H1 (cell line): ENCODE results near the gene CACNA1A. TPM values are rescaled to one million over a fixed set of nuclear protein-coding genes. Genes with fewer than 3 reads are reported as not detected.

Experiments
- CTCF ChIA-PET: fragments of 300-600 bp; sonication (Branson Sonifier 250); formaldehyde crosslinking; loops from one replicate; lab custom pipeline; 2021; ENCODE audit not compliant: partially characterized antibody; lab: Charles Lee
- POLR2A ChIA-PET: fragments of 300-600 bp; sonication (Branson Sonifier 250); formaldehyde crosslinking; loops from one replicate; lab custom pipeline; 2021; ENCODE audit warnings: inconsistent platforms; ENCODE audit not compliant: partially characterized antibody; lab: Charles Lee
- DNase-seq, 2 experiments: peaks; one replicate each; pipeline versions ENCODE4 v3.0.0 to v3.0.0-alpha.2; 2010 to 2022; ENCODE audit warnings: low spot score in 2 of 2, low read depth in 1 of 2, mixed read lengths in 1 of 2
- FAIRE-seq: peaks from 2 replicates; lab custom pipeline; 2011; peaks lifted over from hg19 to GRCh38; lab: Jason Lieb, UNC
- H2AFZ ChIP-seq: 2 replicates; pipeline ENCODE4 v1.8.1; 2012; ENCODE audit warnings: low read length, inconsistent platforms
- H2AK5ac ChIP-seq: 2 replicates; pipeline ENCODE4 v1.6.1; 2013; ENCODE audit warnings: low read depth, low read length
- H2BK120ac ChIP-seq: replicated peaks from 2 replicates; pipeline ENCODE3; 2013; ENCODE audit warnings: low read depth, low read length, inconsistent platforms
- H2BK12ac ChIP-seq: 2 replicates; pipeline ENCODE4 v1.6.1; 2013; ENCODE audit warnings: low read depth, low read length
- H2BK15ac ChIP-seq: 2 replicates; pipeline ENCODE4 v1.6.1; 2013; ENCODE audit warnings: low read length
- H2BK20ac ChIP-seq: 2 replicates; pipeline ENCODE4 v1.6.1; 2013; ENCODE audit warnings: low read length
- H2BK5ac ChIP-seq: 2 replicates; pipeline ENCODE4 v1.6.1; 2013; ENCODE audit warnings: low read depth, low read length
- H3K14ac ChIP-seq: 2 replicates; pipeline ENCODE4 v1.6.1; 2013; ENCODE audit warnings: inconsistent platforms; ENCODE audit not compliant: insufficient read length
- H3K18ac ChIP-seq: 2 replicates; pipeline ENCODE4 v1.6.1; 2013; ENCODE audit warnings: low read length; ENCODE audit errors: extremely low read depth
- H3K23ac ChIP-seq: 2 replicates; pipeline ENCODE4 v1.6.1; 2013; ENCODE audit warnings: inconsistent platforms; ENCODE audit not compliant: insufficient read length
- H3K23me2 ChIP-seq: 2 replicates; pipeline ENCODE4 v1.6.1; 2013; ENCODE audit warnings: low read depth, low read length
- H3K27ac ChIP-seq: 2 replicates; pipeline ENCODE4 v1.6.1; 2011; ENCODE audit warnings: low read depth, low read length, inconsistent platforms
- H3K27me3 ChIP-seq, 4 experiments: replicated peaks in 1 of 4; 1 replicate in 1 of 4; 2 replicates in 3 of 4; pipeline versions ENCODE4 v1.6.1 to v1.8.1; 2011 to 2013; ENCODE audit warnings: low read length in 3 of 4, mild to moderate bottlenecking in 3 of 4, inconsistent platforms in 2 of 4, mixed read lengths in 2 of 4, moderate library complexity in 1 of 4; ENCODE audit not compliant: control insufficient read depth in 3 of 4, insufficient read depth in 3 of 4; ENCODE audit errors: extremely low read depth in 1 of 4
- H3K36me3 ChIP-seq, 4 experiments: 2 replicates each; pipeline versions ENCODE4 v1.6.1 to v1.8.1; 2011 to 2013; ENCODE audit warnings: mild to moderate bottlenecking in 4 of 4, low read length in 3 of 4, moderate library complexity in 2 of 4, control low read depth in 1 of 4, inconsistent platforms in 1 of 4; ENCODE audit not compliant: insufficient read depth in 4 of 4, control insufficient read depth in 2 of 4
- H3K4ac ChIP-seq: replicated peaks from 2 replicates; pipeline ENCODE3; 2013; ENCODE audit warnings: low read length, low read depth, mixed read lengths, inconsistent platforms; ENCODE audit not compliant: insufficient read length
- H3K4me1 ChIP-seq, 4 experiments: replicated peaks in 1 of 4; 1 replicate in 1 of 4; 2 replicates in 3 of 4; pipeline versions ENCODE4 v1.6.1 to v1.8.1; 2011 to 2013; ENCODE audit warnings: low read length in 3 of 4, inconsistent platforms in 2 of 4, mixed read lengths in 1 of 4; ENCODE audit not compliant: insufficient read depth in 4 of 4, control insufficient read depth in 3 of 4
- H3K4me2 ChIP-seq, 2 experiments: 2 replicates each; pipeline versions ENCODE4 v1.6.1 to v1.8.1; 2011 to 2013; ENCODE audit warnings: low read depth in 2 of 2, low read length in 2 of 2, control low read depth in 1 of 2, inconsistent platforms in 1 of 2, mild to moderate bottlenecking in 1 of 2; ENCODE audit not compliant: insufficient read depth in 1 of 2
- H3K4me3 ChIP-seq, 4 experiments: fragments of 200-600, 300-600 bp in 1 of 4; sonication (generic), shearing (Covaris generic), sonication (Bioruptor Twin) in 1 of 4; 2 replicates each; pipeline versions ENCODE4 v1.5.1 to v1.8.1; 2011 to 2016; ENCODE audit warnings: low read length in 4 of 4, low read depth in 3 of 4, control low read depth in 2 of 4, inconsistent platforms in 2 of 4, mild to moderate bottlenecking in 2 of 4, mixed read lengths in 1 of 4, moderate library complexity in 1 of 4; ENCODE audit not compliant: insufficient read depth in 2 of 4; ENCODE audit errors: extremely low read depth in 1 of 4
- H3K56ac ChIP-seq: replicated peaks from 2 replicates; pipeline ENCODE3; 2013; ENCODE audit warnings: low read depth, mild to moderate bottlenecking, mixed read lengths, low read length, inconsistent platforms; ENCODE audit not compliant: insufficient read length
- H3K79me1 ChIP-seq: 2 replicates; pipeline ENCODE4 v1.6.1; 2013; ENCODE audit warnings: low read depth, low read length, control low read depth
- H3K79me2 ChIP-seq, 2 experiments: 2 replicates each; pipeline versions ENCODE4 v1.6.1 to v1.8.1; 2012 to 2013; ENCODE audit warnings: low read length in 2 of 2, mild to moderate bottlenecking in 2 of 2, inconsistent platforms in 1 of 2; ENCODE audit not compliant: insufficient read depth in 2 of 2, control insufficient read depth in 1 of 2
- H3K9ac ChIP-seq, 4 experiments: replicated peaks in 1 of 4; 1 replicate in 1 of 4; 2 replicates in 3 of 4; pipeline versions ENCODE4 v1.6.1 to v1.8.1; 2011 to 2013; ENCODE audit warnings: low read depth in 3 of 4, low read length in 3 of 4, control low read depth in 2 of 4, mild to moderate bottlenecking in 2 of 4, moderate library complexity in 2 of 4, inconsistent platforms in 1 of 4; ENCODE audit errors: extremely low read depth in 1 of 4
- H3K9me3 ChIP-seq, 2 experiments: 2 replicates each; pipeline versions ENCODE4 v1.6.1 to v1.8.1; 2012 to 2013; ENCODE audit warnings: mild to moderate bottlenecking in 2 of 2, moderate library complexity in 2 of 2, control low read depth in 1 of 2, inconsistent platforms in 1 of 2, low read depth in 1 of 2, low read length in 1 of 2, mixed read lengths in 1 of 2; ENCODE audit not compliant: insufficient read depth in 2 of 2
- H4K20me1 ChIP-seq, 2 experiments: replicated peaks in 1 of 2; 2 replicates each; pipeline versions ENCODE3 to v1.8.1; 2011 to 2013; ENCODE audit warnings: inconsistent platforms in 2 of 2, low read length in 2 of 2, mild to moderate bottlenecking in 1 of 2; ENCODE audit not compliant: insufficient read depth in 2 of 2, control insufficient read depth in 1 of 2
- H4K5ac ChIP-seq: 2 replicates; pipeline ENCODE4 v1.6.1; 2013; ENCODE audit warnings: low read length, low read depth, mixed read lengths, inconsistent platforms; ENCODE audit not compliant: insufficient read length
- H4K8ac ChIP-seq: 2 replicates; pipeline ENCODE4 v1.8.0; 2013; ENCODE audit warnings: mild to moderate bottlenecking, moderate library complexity, low read length, inconsistent platforms; ENCODE audit not compliant: insufficient read depth; ENCODE audit errors: extremely low read depth
- H4K91ac ChIP-seq: replicated peaks from 2 replicates; pipeline ENCODE3; 2013; ENCODE audit warnings: low read length, mixed read lengths, inconsistent platforms; ENCODE audit not compliant: insufficient read length
- CEBPB ChIP-seq: IDR thresholded peaks from 2 replicates; pipeline ENCODE4 v1.6.1; 2012; ENCODE audit warnings: low read depth, low read length
- CTBP2 ChIP-seq: IDR thresholded peaks from 2 replicates; pipeline ENCODE4 v1.7.0; 2011; ENCODE audit warnings: borderline replicate concordance, mild to moderate bottlenecking, moderate library complexity, mixed read lengths, low read length; ENCODE audit not compliant: insufficient read depth, insufficient read length
- EGR1 ChIP-seq: IDR thresholded peaks from 2 replicates; pipeline ENCODE4 v1.6.1; 2011; ENCODE audit warnings: low read depth, low read length, borderline replicate concordance
- KDM5A ChIP-seq: fragments of 200-600 bp; IDR thresholded peaks from 2 replicates; pipeline ENCODE4 v1.7.1; 2012; ENCODE audit warnings: mild to moderate bottlenecking, low read length, inconsistent platforms, mixed read lengths
- RAD21 ChIP-seq, 2 experiments: IDR thresholded peaks in 1 of 2; conservative IDR thresholded peaks in 1 of 2; 2 replicates each; pipeline ENCODE4 v1.6.1; 2011; ENCODE audit warnings: low read depth in 2 of 2, low read length in 2 of 2, improper control_type of control experiment in 1 of 2, inconsistent platforms in 1 of 2, mild to moderate bottlenecking in 1 of 2, moderate library complexity in 1 of 2
- RNF2 ChIP-seq: fragments of 200-900, 300-1000 bp; sonication (generic); IDR thresholded peaks from 2 replicates; pipeline ENCODE4 v1.7.1; 2016; ENCODE audit warnings: borderline replicate concordance, low read depth, mild to moderate bottlenecking, antibody characterized with exemption, low read length; ENCODE audit not compliant: poor library complexity, severe bottlenecking; ENCODE audit errors: missing control alignments
- TBP ChIP-seq: IDR thresholded peaks from 2 replicates; pipeline ENCODE4 v1.6.1; 2011; ENCODE audit warnings: low read depth, low read length, improper control_type of control experiment
- YY1 ChIP-seq: IDR thresholded peaks from 2 replicates; pipeline ENCODE4 v1.6.1; 2011; ENCODE audit warnings: low read depth, mild to moderate bottlenecking, low read length
- WGBS, 2 experiments: shearing (Covaris generic) in 1 of 2; methylation state at CpG; one replicate each; pipeline versions ENCODE4 v1.1.6 to v1.1.7; 2013 to 2015; ENCODE audit warnings: low lambda C conversion rate in 2 of 2, mixed read lengths in 2 of 2, inconsistent platforms in 1 of 2, low coverage in 1 of 2, missing lambda C conversion rate in 1 of 2; ENCODE audit not compliant: insufficient replicate concordance in 2 of 2, insufficient coverage in 1 of 2, insufficient read length in 1 of 2; ENCODE audit errors: extremely low coverage in 1 of 2, missing lambda C conversion rate in 1 of 2; 5-methylcytosine and 5-hydroxymethylcytosine counted together
- polyA plus RNA-seq, 7 experiments: library from polyadenylated mRNA; depleted of rRNA in 3 of 7; stranded (reverse) in 5 of 7; unstranded in 2 of 7; fragments of >200 nt in 5 of 7; fragments of 200-250 nt in 2 of 7; gene quantifications; 1 replicate in 5 of 7; 2 replicates in 1 of 7; 4 replicates in 1 of 7; pipeline versions ENCODE4 v1.2.1 to v1.2.3, GENCODE V29; 2011 to 2013; ENCODE audit warnings: missing spikeins in 2 of 7, mixed read lengths in 2 of 7
- total RNA-seq: library from RNA; stranded (reverse); fragmentation: NEBNext Ultra II Directional; extraction: Animal tissue kit (Norgen Biotek cat#: 25700); gene quantifications from 2 replicates; pipeline ENCODE4 v1.2.1, GENCODE V29; 2021
- TF ChIP-seq, protein P1 (sequence below), 3 experiments: IDR thresholded peaks; 1 replicate in 2 of 3; 2 replicates in 1 of 3; pipeline versions ENCODE4 v1.5.1 to v1.6.1; 2011; ENCODE audit warnings: low read length in 3 of 3, mild to moderate bottlenecking in 3 of 3, inconsistent platforms in 2 of 3, low read depth in 1 of 3, moderate library complexity in 1 of 3; ENCODE audit not compliant: insufficient read depth in 1 of 3; ENCODE audit errors: control extremely low read depth in 1 of 3

The CACNA1A gene
- total and polyA plus RNA-seq, 2 of the 8 experiments (the other 6 are each of a cell fraction or from before 2014, with no cell fraction given): 10.7 to 25.3 TPM

DNA sequence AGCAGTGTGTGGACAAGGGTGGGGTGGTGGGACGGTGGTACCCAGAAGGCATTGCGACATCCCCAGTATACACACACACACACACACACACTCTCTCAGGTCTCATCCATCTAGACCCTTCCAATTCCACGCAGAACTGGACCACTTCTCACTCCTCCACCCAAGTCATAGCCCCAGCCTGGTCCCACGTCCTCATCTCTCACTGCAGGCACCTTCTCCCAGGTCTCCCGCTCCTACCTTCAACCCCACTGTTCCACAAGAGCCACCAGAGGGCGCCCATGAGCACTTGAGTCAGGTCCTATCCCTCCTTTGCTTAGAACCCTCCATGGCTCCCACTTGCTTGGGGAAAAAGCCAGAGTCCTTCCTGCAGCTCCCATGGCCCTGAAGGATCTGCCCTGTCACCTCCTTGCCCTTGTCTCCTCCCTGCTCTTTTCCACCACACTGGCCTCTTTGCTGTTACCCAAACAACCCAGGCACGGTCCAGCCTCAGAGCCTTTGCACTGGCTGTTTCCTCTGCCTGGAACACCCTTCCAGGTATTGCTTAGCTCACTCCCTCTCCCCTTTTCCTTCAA is 293.4 kb downstream of the CACNA1A start:
- no peak overlapping the region for H4K5ac ChIP-seq
- CTCF ChIA-PET: interaction anchor here (0.9 to 9.0 kb wide), 8 partner anchors 10 to 210 kb away, joined by 3 to 89 read pairs (median 6); no protein-coding TSS in a partner anchor
- TF ChIP-seq YY1 (no peak), KDM5A (no peak), CEBPB (0 out of 2 replicates have a peak, but pooled peaks have one; percentile 17), EGR1 (no peak), TBP (no peak), CTBP2 (no peak), RNF2 (no peak), RAD21 (IDR thresholded peaks at IDR 0.05 in 1 of 2, conservative IDR thresholded peaks at IDR 0.05 in 1 of 2; ENCODE audit: low read depth in 2 of 2, low read length in 2 of 2) (peak; percentile 50 to 61)
- TF ChIP-seq, protein P1, sequence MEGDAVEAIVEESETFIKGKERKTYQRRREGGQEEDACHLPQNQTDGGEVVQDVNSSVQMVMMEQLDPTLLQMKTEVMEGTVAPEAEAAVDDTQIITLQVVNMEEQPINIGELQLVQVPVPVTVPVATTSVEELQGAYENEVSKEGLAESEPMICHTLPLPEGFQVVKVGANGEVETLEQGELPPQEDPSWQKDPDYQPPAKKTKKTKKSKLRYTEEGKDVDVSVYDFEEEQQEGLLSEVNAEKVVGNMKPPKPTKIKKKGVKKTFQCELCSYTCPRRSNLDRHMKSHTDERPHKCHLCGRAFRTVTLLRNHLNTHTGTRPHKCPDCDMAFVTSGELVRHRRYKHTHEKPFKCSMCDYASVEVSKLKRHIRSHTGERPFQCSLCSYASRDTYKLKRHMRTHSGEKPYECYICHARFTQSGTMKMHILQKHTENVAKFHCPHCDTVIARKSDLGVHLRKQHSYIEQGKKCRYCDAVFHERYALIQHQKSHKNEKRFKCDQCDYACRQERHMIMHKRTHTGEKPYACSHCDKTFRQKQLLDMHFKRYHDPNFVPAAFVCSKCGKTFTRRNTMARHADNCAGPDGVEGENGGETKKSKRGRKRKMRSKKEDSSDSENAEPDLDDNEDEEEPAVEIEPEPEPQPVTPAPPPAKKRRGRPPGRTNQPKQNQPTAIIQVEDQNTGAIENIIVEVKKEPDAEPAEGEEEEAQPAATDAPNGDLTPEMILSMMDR (IDR thresholded peaks at IDR 0.05; ENCODE audit: control extremely low read depth in 1 of 3, insufficient read depth in 1 of 3, low read depth in 1 of 3, low read length in 3 of 3): peak; percentile 69 to 88 (median 80)

More for the DNA sequence above, 293.4 kb downstream of the CACNA1A start:
- 74% methylated on average over 7 of the region's 7 CpGs; no CpG with 5 or more reads in 1 of the 2 experiments for WGBS, 2 experiments
- H3K27ac ChIP-seq: no peak overlapping the region
- FAIRE-seq: no peak
- no peak overlapping the region for H3K9ac ChIP-seq
- H2AFZ ChIP-seq: no peak overlapping the region
- DNase-seq: peak in 1 of 2 experiments; percentile 86
- H2AK5ac ChIP-seq: no peak overlapping the region
- no peaks in the 10 kb centered on the region for H3K27me3 ChIP-seq
- no peak overlapping the region for H3K56ac ChIP-seq
- peak overlapping the region; percentile 80; the same call in 1 of the 2 replicates for H2BK12ac ChIP-seq
- H3K36me3 ChIP-seq: no peaks in the 10 kb centered on the region; a peak in 1 of 8 replicates
- no peak overlapping the region for H3K18ac ChIP-seq
- H3K79me2 ChIP-seq: no peaks in the 10 kb centered on the region
- H2BK120ac ChIP-seq: no peak overlapping the region
- no peak overlapping the region for H2BK15ac ChIP-seq
- H2BK5ac ChIP-seq: no peak overlapping the region; the same call in 1 of the 2 replicates
- H3K4me2 ChIP-seq: no peak overlapping the region
- H3K4me1 ChIP-seq: peaks cover 0 to 10% (median 3%) of the 10 kb centered on the region in 4 experiments; a peak in 3 of 7 replicates
- no peak overlapping the region for H3K14ac ChIP-seq
- H4K20me1 ChIP-seq: peaks cover 0 to 2% of the 10 kb centered on the region in 2 experiments
- H3K79me1 ChIP-seq: no peaks in the 10 kb centered on the region
- no peak overlapping the region for H4K91ac ChIP-seq
- H3K9me3 ChIP-seq: no peaks in the 10 kb centered on the region
- POLR2A ChIA-PET: interaction anchor here (0.6 to 1.8 kb wide), 2 partner anchors 61 to 276 kb away, joined by 3 to 6 read pairs; no protein-coding TSS in a partner anchor
- H3K23ac ChIP-seq: no peak overlapping the region
- H2BK20ac ChIP-seq: no peak overlapping the region
- no peak overlapping the region for H3K4me3 ChIP-seq
- H3K4ac ChIP-seq: no peak overlapping the region
- 0 out of 2 replicates have a peak, but pooled peaks cover 2% of the 10 kb centered on the region for H3K23me2 ChIP-seq
- no peak overlapping the region for H4K8ac ChIP-seq
